H7 (cell line): ENCODE measurements around the gene TRIM69. TPM values are rescaled to one million over a fixed set of nuclear protein-coding genes. Genes with fewer than 3 reads are reported as not detected.
"Not testable (repeated sequence)": the region's sequence is repeated elsewhere in the genome, so short reads cannot be mapped to it uniquely, and the experiment has no call there.

Source experiments
- DNase-seq: peaks from one replicate; pipeline ENCODE4 v3.0.0; 2012
- H3K27me3 ChIP-seq: 2 replicates; pipeline ENCODE4 v1.6.0; 2011; ENCODE audit warnings: mild to moderate bottlenecking, low read length; ENCODE audit not compliant: control insufficient read depth, insufficient read depth
- H3K36me3 ChIP-seq: replicated peaks from 2 replicates; pipeline ENCODE4 v1.5.1; 2011; ENCODE audit warnings: low read length; ENCODE audit not compliant: control insufficient read depth, insufficient read depth
- H3K4me3 ChIP-seq: 2 replicates; pipeline ENCODE4 v1.5.1; 2011; ENCODE audit warnings: low read depth, mild to moderate bottlenecking, control low read depth, low read length, moderate library complexity; ENCODE audit not compliant: insufficient read depth
- total RNA-seq: library from RNA; depleted of rRNA; stranded (reverse); fragments of >200 nt; shearing (Covaris generic); gene quantifications from 2 replicates; pipeline ENCODE4 v1.2.3, GENCODE V29; 2014; rRNA removed

Gene TRIM69, protein sequence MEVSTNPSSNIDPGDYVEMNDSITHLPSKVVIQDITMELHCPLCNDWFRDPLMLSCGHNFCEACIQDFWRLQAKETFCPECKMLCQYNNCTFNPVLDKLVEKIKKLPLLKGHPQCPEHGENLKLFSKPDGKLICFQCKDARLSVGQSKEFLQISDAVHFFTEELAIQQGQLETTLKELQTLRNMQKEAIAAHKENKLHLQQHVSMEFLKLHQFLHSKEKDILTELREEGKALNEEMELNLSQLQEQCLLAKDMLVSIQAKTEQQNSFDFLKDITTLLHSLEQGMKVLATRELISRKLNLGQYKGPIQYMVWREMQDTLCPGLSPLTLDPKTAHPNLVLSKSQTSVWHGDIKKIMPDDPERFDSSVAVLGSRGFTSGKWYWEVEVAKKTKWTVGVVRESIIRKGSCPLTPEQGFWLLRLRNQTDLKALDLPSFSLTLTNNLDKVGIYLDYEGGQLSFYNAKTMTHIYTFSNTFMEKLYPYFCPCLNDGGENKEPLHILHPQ
- total RNA-seq, result 5.4 and 6.2 TPM in 2 replicates

DNA sequence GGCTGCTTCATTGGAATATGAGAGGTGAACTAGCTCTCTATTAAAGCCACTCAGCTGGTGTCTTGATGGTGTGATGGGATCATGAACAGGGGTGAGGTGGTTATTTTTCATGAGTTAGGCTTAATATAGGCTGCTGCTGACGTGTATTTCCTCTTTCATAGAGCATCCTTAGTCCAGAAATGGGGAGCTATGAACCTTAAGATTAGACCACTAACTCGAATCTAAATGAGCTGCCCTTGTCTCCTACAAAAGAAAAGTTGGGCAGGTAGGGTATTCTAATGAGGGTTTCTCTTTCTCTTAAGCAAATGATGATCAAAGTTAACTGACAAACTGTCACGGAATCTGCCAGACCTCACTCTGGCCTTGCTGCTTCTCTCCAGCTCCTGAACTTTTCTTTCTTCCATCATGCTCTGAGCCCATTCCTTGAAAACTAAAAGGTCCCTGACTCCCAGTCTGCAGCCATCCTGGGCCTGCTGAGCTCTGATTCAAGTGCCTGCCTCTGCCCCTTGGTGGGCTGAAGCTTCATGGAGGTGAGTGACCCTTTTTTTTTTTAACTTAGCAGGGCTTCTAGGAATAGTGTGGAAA is at the start of gene TRIM69:
Gene TRIM69 (plus strand): TSS at position 348 of the 585 bp plus-strand sequence. CDS start 177 bp downstream, at position 525.
- DNase-seq, result peak; percentile 13
- H3K4me3 ChIP-seq, result no peak within 1 kb of the TSS
- no peaks in the 10 kb centered on the region for H3K27me3 ChIP-seq
- no peaks in the 10 kb centered on the region for H3K36me3 ChIP-seq

DNA sequence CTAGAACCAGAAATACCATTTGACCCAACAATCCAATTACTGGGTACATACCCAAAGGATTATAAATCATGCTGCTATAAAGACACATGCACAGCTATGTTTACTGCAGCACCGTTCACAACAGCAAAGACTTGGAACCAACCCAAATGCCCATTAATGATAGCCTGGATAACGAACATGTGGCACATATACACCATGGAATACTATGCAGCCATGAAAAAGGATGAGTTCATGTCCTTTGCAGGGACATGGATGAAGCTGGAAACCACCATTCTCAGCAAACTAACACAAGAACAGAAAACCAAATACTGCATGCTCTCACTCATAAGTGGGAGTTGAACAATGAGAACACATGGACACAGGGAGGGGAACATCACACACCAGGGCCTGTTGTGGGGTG is 47.0 kb upstream of the TRIM69 start:
- H3K36me3 ChIP-seq, H3K27me3 ChIP-seq, DNase-seq, H3K4me3 ChIP-seq: not testable (repeated sequence)

DNA sequence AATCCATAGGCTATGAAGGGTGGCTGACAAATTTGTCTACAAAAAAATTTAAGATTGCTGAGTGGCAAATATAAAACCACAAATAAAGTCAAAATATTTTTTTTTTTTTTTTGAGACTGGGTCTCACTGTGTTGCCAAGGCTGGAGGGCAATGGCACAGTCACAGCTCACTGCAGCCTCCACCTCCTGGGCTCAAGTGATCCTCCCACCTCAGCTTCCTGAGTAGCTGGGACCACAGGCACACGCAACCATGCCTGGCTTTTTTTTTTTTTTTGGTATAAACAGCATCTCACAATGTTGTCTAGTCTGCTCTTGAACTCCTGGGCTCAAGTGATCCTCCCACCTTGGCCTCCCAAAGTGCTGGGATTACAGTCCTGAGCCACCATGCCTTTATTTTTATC is 46.1 kb upstream of the TRIM69 start:
- H3K4me3 ChIP-seq, DNase-seq, H3K27me3 ChIP-seq, H3K36me3 ChIP-seq: not testable (repeated sequence)

DNA sequence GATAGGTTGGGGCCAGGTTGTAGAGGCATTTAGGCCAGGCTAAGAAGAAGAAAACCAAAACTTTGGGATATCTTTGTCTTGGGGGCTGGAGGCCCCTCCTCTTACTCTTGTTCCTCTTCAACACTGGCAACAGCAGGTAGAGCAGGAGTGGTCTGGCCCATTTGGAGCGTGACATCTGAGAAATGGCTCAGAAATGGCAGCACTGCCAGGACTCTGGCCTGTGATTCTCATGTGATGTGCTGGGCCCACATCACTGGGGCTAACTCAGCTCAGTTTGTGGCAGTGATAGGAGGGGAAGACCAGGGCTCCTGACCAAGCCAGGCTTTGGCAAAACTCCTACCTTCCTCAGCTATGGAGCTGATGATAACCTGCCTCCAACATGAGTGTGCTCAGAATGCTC is 43.7 kb upstream of the TRIM69 start:
- DNase-seq, result no peak
- Histone ChIP-seq H3K36me3 (no peaks in the 10 kb centered on the region), H3K4me3 (no peak overlapping the region)

DNA sequence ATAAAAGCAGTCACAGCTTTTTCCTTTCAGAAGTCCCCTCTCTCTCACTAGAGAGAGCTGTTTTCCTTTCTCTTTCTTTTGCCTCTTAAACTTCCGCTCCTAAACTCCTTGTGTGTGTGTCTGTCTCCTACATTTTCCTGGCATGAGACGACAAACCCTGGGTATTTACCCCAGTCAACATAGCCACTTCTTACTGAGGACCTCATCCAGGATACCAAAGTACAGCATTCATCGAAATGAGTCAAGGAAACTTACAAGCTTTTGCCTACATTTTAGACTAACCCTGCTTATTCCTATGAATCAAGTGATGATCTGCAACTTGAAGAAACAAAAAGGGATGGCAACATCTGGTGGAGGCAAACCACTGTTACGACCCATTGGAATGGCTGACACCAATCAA is 41.9 kb upstream of the TRIM69 start:
- no peak overlapping the region for H3K4me3 ChIP-seq
- DNase-seq, result no peak
- H3K27me3 ChIP-seq, result no peaks in the 10 kb centered on the region
- no peaks in the 10 kb centered on the region for H3K36me3 ChIP-seq

More for the DNA sequence above, 43.7 kb upstream of the TRIM69 start:
- H3K27me3 ChIP-seq, result no peaks in the 10 kb centered on the region

DNA sequence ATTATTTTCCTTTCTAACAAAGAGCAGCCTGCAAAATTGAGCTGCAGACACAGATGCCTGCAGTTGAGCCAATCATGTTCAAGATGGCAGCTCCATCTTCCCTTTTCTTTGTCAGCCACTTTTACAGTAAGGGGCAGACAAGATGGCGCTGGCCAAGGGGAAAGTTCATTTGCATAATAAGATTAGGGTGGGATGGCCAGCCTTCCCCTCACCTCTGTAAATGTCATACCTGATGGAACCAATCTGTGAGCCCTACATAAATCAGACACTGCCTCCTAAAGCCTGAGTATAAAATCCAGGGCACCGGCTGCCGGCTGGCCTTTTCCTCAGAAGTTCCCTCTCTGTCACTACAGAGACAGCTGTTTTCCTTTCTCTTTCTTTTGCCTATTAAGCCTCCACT is 41.0 kb upstream of the TRIM69 start:
- Histone ChIP-seq H3K36me3 (no peaks in the 10 kb centered on the region), H3K4me3 (no peak overlapping the region), H3K27me3 (no peaks in the 10 kb centered on the region)
- DNase-seq, result no peak

DNA sequence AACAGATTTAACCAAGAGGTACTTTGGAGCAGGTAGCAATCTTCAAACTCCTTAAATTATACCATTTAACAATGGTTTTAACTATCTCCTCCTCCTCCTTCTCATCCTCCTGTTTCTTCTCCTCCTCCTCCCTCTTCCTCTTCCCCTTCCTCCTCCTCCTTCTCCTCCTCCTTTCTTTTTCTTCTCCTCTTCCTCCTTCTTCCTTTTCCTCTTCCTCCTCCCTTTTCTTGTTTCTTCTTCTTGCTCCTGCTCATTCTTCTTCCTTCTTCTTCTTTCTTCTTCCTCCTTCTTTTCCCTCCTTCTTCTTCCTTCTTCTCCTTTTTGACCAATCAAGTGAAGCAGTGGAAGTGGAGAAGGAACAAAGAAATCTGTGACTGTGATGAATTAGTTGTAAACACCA is 39.3 kb upstream of the TRIM69 start:
- no peaks in the 10 kb centered on the region for H3K27me3 ChIP-seq

DNA sequence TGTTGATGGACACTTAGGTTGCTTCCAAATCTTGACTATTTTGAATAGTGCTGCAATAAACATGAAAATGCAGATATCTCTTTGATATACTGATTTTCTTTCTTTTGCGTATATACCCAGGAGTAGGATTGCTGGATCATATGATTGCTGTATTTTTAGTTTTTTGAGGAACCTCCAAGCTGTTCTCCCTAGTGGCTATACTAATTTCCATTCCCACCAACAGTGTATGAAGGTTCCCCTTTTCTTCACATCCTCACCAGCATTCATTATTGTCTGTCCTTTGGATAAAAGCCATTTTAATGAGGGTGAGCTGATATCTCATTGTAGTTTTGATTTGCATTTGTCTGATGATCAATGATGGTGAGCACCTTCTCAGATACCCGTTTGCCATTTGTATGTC is 37.7 kb upstream of the TRIM69 start:
- DNase-seq, result no peak
- Histone ChIP-seq H3K4me3 (no peak overlapping the region), H3K36me3 (no peaks in the 10 kb centered on the region), H3K27me3 (no peaks in the 10 kb centered on the region)

More for the DNA sequence above, 39.3 kb upstream of the TRIM69 start:
- no peaks in the 10 kb centered on the region for H3K36me3 ChIP-seq
- no peak for DNase-seq
- H3K4me3 ChIP-seq, result no peak overlapping the region

DNA sequence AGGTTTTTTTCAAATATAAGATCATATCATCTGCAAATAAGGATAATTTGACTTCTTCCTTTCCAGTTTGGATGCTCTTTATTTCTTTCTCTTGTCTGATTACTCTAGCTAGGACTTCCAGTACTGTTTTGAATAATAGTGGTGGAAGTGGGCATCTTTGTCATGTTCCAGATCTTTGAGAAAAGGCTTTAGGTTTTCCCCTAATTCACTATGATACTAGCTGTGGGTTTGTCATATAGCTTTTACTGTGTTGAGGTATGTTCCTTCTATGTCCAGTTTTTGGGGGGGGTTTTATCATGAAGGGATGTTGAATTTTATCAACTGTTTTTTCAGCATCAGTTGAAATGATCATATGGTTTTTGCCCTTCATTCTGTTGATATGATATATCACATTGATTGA is 35.7 kb upstream of the TRIM69 start:
- DNase-seq, H3K36me3 ChIP-seq: not testable (repeated sequence)

DNA sequence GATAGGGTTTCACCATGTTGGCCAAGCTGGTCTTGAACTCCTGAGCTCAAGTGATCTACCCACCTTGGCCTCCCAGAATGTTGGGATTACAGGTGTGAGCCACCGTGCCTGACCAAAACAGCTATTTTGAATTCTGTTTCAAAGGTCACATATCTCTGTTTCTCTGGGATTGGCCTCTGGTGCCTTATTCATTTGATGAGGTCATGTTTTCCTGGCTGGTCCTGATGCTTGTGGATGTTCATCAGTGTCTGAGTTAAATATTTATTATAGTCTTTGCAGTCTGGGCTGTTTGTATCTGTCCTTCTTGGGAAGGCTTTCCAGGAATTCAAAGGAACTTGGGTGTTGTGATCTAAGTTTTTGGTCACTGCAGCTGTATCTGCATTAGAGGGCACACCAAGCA is 30.3 kb upstream of the TRIM69 start:
- H3K4me3 ChIP-seq, result no peak overlapping the region
- DNase-seq, result no peak
- no peaks in the 10 kb centered on the region for H3K36me3 ChIP-seq
- H3K27me3 ChIP-seq, result no peaks in the 10 kb centered on the region

More for the DNA sequence above, 35.7 kb upstream of the TRIM69 start:
- not testable (repeated sequence) for H3K27me3 ChIP-seq, H3K4me3 ChIP-seq

DNA sequence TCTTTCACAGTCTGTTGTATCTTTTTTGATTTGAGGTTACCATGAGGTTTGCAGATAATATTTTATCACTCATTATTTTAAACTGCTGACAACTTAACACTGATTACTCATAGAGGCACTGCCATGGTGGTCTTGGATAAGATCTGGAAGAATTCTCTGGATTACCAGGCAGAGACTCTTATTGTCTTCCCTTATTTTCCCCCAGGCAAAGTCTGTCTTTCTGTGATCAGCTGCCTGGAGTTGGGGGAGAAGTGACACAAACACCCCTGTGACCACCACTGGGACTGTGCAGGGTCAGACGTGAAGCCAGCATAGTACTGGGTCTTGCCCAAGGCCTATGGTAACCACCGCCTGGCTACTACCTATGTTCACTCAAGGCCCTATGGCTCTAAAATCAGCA is 29.9 kb upstream of the TRIM69 start:
- DNase-seq, result no peak
- H3K27me3 ChIP-seq, result no peaks in the 10 kb centered on the region
- H3K4me3 ChIP-seq, result no peak overlapping the region
- no peaks in the 10 kb centered on the region for H3K36me3 ChIP-seq

DNA sequence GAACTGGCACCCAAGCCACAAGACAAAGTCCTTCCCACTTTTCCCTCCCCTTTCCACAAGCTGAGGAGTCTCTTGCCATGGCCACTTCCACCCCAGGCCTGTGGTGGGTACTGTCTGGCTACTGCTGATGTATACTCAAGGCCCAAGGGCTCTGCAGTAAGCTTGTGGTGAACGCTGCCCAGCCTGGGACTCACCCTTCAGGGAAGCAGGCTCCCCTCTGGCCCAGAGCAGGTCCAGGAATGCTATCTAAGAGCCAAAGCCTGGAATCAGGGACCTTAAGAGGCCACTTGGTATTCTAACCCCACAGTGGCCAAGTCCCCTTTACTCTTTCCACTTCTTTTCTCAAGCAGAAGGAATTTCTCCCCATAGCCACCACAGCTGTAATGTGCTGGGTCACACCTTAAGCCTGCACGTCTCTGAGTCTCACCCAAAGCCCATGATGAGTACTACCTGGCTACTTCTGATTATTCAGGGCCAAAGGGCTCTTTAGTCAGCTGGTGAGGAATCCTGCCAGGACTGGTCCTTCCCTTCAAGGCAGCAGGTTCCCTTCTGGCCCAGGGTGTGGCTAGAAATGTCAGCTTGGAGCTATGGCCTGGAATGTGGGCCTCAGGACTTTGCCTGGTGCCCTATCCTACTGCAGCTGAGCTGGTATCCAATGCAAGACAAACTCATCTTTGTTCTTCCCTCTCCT is 29.2 kb upstream of the TRIM69 start:
- Histone ChIP-seq H3K4me3 (no peak overlapping the region), H3K27me3 (peaks cover 5% of the 10 kb centered on the region), H3K36me3 (no peaks in the 10 kb centered on the region)
- no peak for DNase-seq

DNA sequence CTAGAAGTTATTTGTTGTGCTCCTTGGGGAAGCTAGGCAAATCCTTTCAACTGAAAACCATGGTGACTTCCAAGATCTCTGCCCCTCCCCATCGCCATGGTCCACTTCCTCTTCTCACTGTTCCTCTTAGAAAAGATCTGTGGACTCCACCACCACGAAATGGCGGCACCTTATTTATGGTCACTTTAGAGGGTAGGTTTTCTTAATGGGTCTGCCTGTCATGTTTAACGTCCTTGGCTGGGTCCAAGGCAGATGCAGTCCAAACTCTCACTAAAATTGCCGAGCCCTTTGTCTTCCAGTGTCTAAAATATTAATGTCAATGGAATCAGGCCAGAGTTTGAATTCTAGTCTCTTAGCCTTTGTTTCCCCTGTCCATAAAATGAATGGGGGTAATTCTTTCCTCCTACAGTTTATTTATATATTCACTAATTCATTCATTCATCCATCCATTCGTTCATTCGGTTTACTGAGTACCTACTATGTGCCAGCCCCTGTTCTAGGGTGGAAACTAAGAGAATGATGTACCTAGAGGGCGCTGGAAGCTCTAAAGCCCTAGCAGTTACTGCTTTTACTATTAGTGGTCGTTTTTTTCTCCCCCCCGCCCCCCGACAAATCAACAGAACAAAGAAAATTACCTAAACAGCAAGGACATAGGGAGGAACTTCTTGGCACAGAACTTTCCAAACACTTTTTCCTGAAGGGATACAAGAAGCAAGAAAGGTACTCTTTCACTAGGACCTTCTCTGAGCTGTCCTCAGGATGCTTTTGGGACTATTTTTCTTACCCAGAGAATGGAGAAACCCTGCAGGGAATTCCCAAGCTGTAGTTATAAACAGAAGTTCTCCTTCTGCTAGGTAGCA is 25.9 kb upstream of the TRIM69 start:
- peak; percentile 33 for DNase-seq
- Histone ChIP-seq H3K4me3 (peak overlapping the region; percentile 85), H3K27me3 (peaks cover 6% of the 10 kb centered on the region), H3K36me3 (no peaks in the 10 kb centered on the region)

DNA sequence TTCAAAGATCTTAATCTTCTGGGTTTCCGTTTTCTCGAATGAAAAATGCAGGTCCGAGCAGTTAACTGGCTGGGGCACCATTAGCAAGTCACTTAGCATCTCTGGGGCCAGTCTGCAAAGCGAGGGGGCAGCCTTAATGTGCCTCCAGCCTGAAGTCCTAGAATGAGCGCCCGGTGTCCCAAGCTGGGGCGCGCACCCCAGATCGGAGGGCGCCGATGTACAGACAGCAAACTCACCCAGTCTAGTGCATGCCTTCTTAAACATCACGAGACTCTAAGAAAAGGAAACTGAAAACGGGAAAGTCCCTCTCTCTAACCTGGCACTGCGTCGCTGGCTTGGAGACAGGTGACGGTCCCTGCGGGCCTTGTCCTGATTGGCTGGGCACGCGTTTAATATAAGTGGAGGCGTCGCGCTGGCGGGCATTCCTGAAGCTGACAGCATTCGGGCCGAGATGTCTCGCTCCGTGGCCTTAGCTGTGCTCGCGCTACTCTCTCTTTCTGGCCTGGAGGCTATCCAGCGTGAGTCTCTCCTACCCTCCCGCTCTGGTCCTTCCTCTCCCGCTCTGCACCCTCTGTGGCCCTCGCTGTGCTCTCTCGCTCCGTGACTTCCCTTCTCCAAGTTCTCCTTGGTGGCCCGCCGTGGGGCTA is 25.1 kb upstream of the TRIM69 start, which contains the start of the genes B2M and PATL2:
Gene B2M (plus strand): TSS at position 422 of the 647 bp plus-strand sequence. CDS start 30 bp downstream, at position 452.
Gene PATL2 (minus strand): TSS at position 228 of the 647 bp plus-strand sequence. CDS start 34,833 bp downstream, outside the sequence.
- Histone ChIP-seq H3K4me3 (peak within 1 kb of the TSS; percentile 85), H3K36me3 (peaks cover 1% of the 10 kb centered on the region; the same call in 1 of the 2 replicates), H3K27me3 (peaks cover 6% of the 10 kb centered on the region)
- DNase-seq, result peak; percentile 92
